ENCODE measurements around the gene TKTL1. TPM values are rescaled to one million over a fixed set of nuclear protein-coding genes. Genes with fewer than 3 reads are reported as not detected.

TKTL1 gene
- total and polyA plus RNA-seq, 2 experiments from 2014 or later: not detected

DNA sequence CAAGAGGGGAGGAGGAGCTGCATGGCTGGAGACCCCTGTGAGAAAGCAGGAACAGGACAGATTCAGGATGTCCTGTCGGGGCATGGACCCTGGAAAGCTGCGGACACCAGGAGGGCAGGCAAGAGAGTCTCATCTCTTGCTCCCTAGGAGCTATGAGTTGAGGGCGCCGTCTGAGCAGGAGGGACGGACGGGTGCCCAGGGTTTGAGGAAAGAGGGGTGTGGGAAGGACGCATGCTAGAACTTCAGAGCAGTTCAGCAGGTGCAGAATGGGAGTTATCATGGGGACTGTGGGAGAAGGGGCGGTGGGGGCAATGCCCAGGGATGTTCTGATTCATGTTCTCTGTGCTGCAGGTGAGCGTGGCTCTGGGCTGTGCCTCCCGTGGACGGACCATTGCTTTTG is 24.8 kb downstream of the TKTL1 start (continued):
- TF ChIP-seq ZNF462 (CRISPR knock-in tag; IDR thresholded peaks at IDR 0.05) (no peak), CREB1 (CRISPR knock-in tag; IDR thresholded peaks at IDR 0.05; ENCODE audit: low read depth) (no peak)

- no peaks in the 10 kb centered on the region for H3F3A ChIP-seq (replicated peaks; ENCODE audit: low read depth)
- H3K4me3 Mint-ChIP-seq: no peak overlapping the region
- H3K27ac ChIP-seq (ENCODE audit: low read depth): no peak overlapping the region
- no peaks in the 10 kb centered on the region for H3K27me3 ChIP-seq (ENCODE audit: insufficient read depth)
- no peak overlapping the region for H3K4me3 ChIP-seq
- H3K9me3 Mint-ChIP-seq: no peaks in the 10 kb centered on the region
- no peak overlapping the region for H3K4me2 ChIP-seq
- no peak overlapping the region for H2AFZ ChIP-seq
- no peaks in the 10 kb centered on the region for H4K20me1 ChIP-seq (replicated peaks; ENCODE audit: insufficient read depth)
- TF ChIP-seq EZH2phosphoT487 (IDR thresholded peaks at IDR 0.05; ENCODE audit: unreplicated experiment) (no peak), ZNF462 (CRISPR knock-in tag; IDR thresholded peaks at IDR 0.05) (no peak)
- no peak overlapping the region for H3K27ac Mint-ChIP-seq
- H3K36me3 ChIP-seq (ENCODE audit: insufficient read depth): no peaks in the 10 kb centered on the region
- ATAC-seq (no peak), DNase-seq (ENCODE audit: low spot score) (no peak)
- no peaks in the 10 kb centered on the region for H3K9me2 ChIP-seq (ENCODE audit: insufficient read depth)
- no peaks in the 10 kb centered on the region for H3K36me3 Mint-ChIP-seq (ENCODE audit: low read depth)
- H3K79me2 ChIP-seq (replicated peaks; ENCODE audit: insufficient read depth): no peaks in the 10 kb centered on the region
- peaks cover 3% of the 10 kb centered on the region for H3K27me3 Mint-ChIP-seq (ENCODE audit: insufficient read depth, low read depth, poor library complexity)
- H3K4me1 Mint-ChIP-seq: peaks cover 3% of the 10 kb centered on the region; the same call in 1 of the 3 replicates
- no peaks in the 10 kb centered on the region for H3K4me1 ChIP-seq (ENCODE audit: insufficient read depth)
These were observed 25.6 kb downstream of the TKTL1 start for GRCh38 chrX:154321152-154321551.
